ENCODE results near the gene SMIM13. TPM values are rescaled to one million over a fixed set of nuclear protein-coding genes. Genes with fewer than 3 reads are reported as not detected.

Gene SMIM13
- total RNA-seq, 1 experiment from 2014 or later, result 15.7 TPM

- ChIA-PET CTCF (interaction anchor here (1.7 kb wide), 1 partner anchor 9 kb away, joined by 5 read pairs; no protein-coding TSS in a partner anchor), POLR2A (no interaction called here)
These were observed 15.4 kb upstream of the SMIM13 start for GRCh38 chr6:11078266-11078665.

GRCh38 chr6:11080296-11080695 lies 13.3 kb upstream of the SMIM13 start:
- ChIA-PET CTCF (interaction anchor here (1.2 kb wide), 1 partner anchor 11 kb away, joined by 5 read pairs; no protein-coding TSS in a partner anchor), POLR2A (no interaction called here), RAD21 (ENCODE audit: low non-redundant PET in 1 of 2, low total read pairs in 2 of 2, uncharacterized antibody in 2 of 2, unreplicated experiment in 2 of 2) (no interaction called here)
- Histone ChIP-seq H3K9me2 (ENCODE audit: insufficient read depth) (no peaks in the 10 kb centered on the region), H3K36me3 (ENCODE audit: control insufficient read depth in 1 of 2, insufficient read depth in 2 of 2, low read length in 2 of 2) (no peaks in the 10 kb centered on the region), H3K27me3 (ENCODE audit: insufficient read depth, low read length) (no peaks in the 10 kb centered on the region), H3K4me1 (ENCODE audit: control insufficient read depth in 1 of 2, insufficient read depth in 2 of 2, low read length in 2 of 2) (no peaks in the 10 kb centered on the region), H4K20me1 (ENCODE audit: insufficient read depth) (no peaks in the 10 kb centered on the region), H2AFZ (ENCODE audit: low read depth, low read length, poor library complexity, severe bottlenecking) (no peak overlapping the region), H3K4me2 (ENCODE audit: low read length) (no peak overlapping the region), H3K27ac (ENCODE audit: low read depth, low read length) (no peak overlapping the region), H3K9me3 (ENCODE audit: control insufficient read depth in 1 of 2, insufficient read depth in 1 of 2, low read depth in 1 of 2, low read length in 2 of 2) (no peaks in the 10 kb centered on the region), H3K4me3 (replicated peaks in 1 of 2; ENCODE audit: low read depth in 1 of 2, low read length in 2 of 2) (no peak overlapping the region), H3K9ac (ENCODE audit: low read length) (no peak overlapping the region), H3K79me2 (ENCODE audit: insufficient read depth, low read length) (no peaks in the 10 kb centered on the region)
- intact Hi-C loops (cut with micrococcal nuclease), result no loop called here
- ATAC-seq, result no peak
- TF ChIP-seq RAD21 (IDR thresholded peaks at IDR 0.05; ENCODE audit: low read depth) (no peak), POLR2AphosphoS5 (IDR thresholded peaks at IDR 0.05; ENCODE audit: low read depth, low read length) (no peak), CTCF (IDR thresholded peaks at IDR 0.05 in 2 of 3, conservative IDR thresholded peaks at IDR 0.05 in 1 of 3; ENCODE audit: borderline replicate concordance in 1 of 3, insufficient read depth in 1 of 3, low read depth in 2 of 3, low read length in 2 of 3) (no peak), EZH2 (IDR thresholded peaks at IDR 0.05) (no peak), YY1 (IDR thresholded peaks at IDR 0.05; ENCODE audit: extremely low read depth, insufficient replicate concordance, low read depth, low read length) (no peak), TCF7L2 (IDR thresholded peaks at IDR 0.05; ENCODE audit: borderline replicate concordance, extremely low read depth, insufficient read depth, insufficient read length) (no peak), ZBTB33 (IDR thresholded peaks at IDR 0.05; ENCODE audit: extremely low read depth, insufficient replicate concordance, low read length) (no peak), JUND (IDR thresholded peaks at IDR 0.05) (no peak), ZNF274 (IDR thresholded peaks at IDR 0.05; ENCODE audit: low read depth, low read length) (no peak), CBX3 (IDR thresholded peaks at IDR 0.05; ENCODE audit: low read depth) (no peak), SIN3A (IDR thresholded peaks at IDR 0.05; ENCODE audit: low read depth) (no peak)
- no TSS peak for BruUV-seq (replicated peaks)
- DNase-seq (ENCODE audit: low read depth, low spot score), result no peak

More at GRCh38 chr6:11078266-11078665, 15.4 kb upstream of the SMIM13 start:
- no peaks in the 10 kb centered on the region for H3K36me3 ChIP-seq (ENCODE audit: control insufficient read depth in 1 of 2, insufficient read depth in 2 of 2, low read length in 2 of 2)
- TF ChIP-seq YY1 (IDR thresholded peaks at IDR 0.05; ENCODE audit: extremely low read depth, insufficient replicate concordance, low read depth, low read length) (no peak), FOSL1 (IDR thresholded peaks at IDR 0.05; ENCODE audit: low read depth) (no peak), CBX3 (IDR thresholded peaks at IDR 0.05; ENCODE audit: low read depth) (no peak), POLR2A (IDR thresholded peaks at IDR 0.05; ENCODE audit: borderline replicate concordance, extremely low read depth, insufficient read depth, insufficient read length) (no peak), JUND (IDR thresholded peaks at IDR 0.05) (no peak), MAX (IDR thresholded peaks at IDR 0.05) (no peak)
- H3K9me3 ChIP-seq (ENCODE audit: control insufficient read depth in 1 of 2, insufficient read depth in 1 of 2, low read depth in 1 of 2, low read length in 2 of 2), result no peaks in the 10 kb centered on the region
- no peak overlapping the region for H3K9ac ChIP-seq (ENCODE audit: low read length)
- ATAC-seq (no peak), DNase-seq (ENCODE audit: low read depth, low spot score) (no peak)
- RAD21 ChIA-PET (ENCODE audit: low non-redundant PET in 1 of 2, low total read pairs in 2 of 2, uncharacterized antibody in 2 of 2, unreplicated experiment in 2 of 2), result no interaction called here
- no peak overlapping the region for H3K27ac ChIP-seq (ENCODE audit: low read depth, low read length)
- intact Hi-C loops (cut with micrococcal nuclease), result no loop called here
- no peak overlapping the region for H3K4me2 ChIP-seq (ENCODE audit: low read length)
- BruUV-seq (replicated peaks), result no TSS peak
- no peaks in the 10 kb centered on the region for H3K9me2 ChIP-seq (ENCODE audit: insufficient read depth)
- no peak overlapping the region for H3K4me3 ChIP-seq (replicated peaks in 1 of 2; ENCODE audit: low read depth in 1 of 2, low read length in 2 of 2)
- no peaks in the 10 kb centered on the region for H4K20me1 ChIP-seq (ENCODE audit: insufficient read depth)
- no peaks in the 10 kb centered on the region for H3K4me1 ChIP-seq (ENCODE audit: control insufficient read depth in 1 of 2, insufficient read depth in 2 of 2, low read length in 2 of 2)
- H3K27me3 ChIP-seq (ENCODE audit: insufficient read depth, low read length), result no peaks in the 10 kb centered on the region
- H2AFZ ChIP-seq (ENCODE audit: low read depth, low read length, poor library complexity, severe bottlenecking), result no peak overlapping the region
- no peaks in the 10 kb centered on the region for H3K79me2 ChIP-seq (ENCODE audit: insufficient read depth, low read length)

Data from HCT116 (cell line).